Activated CD8-positive, alpha-beta memory T cell treated with anti-CD3 and anti-CD28 coated beads, Interleukin-2, amount 50 U/mL, for 24 hours (primary cell): ENCODE data around the gene CCR6.
"Not testable (repeated sequence)": the region's sequence is repeated elsewhere in the genome, so short reads cannot be mapped to it uniquely, and the experiment has no call there.

ENCODE experiments used
- DNase-seq: peaks from one replicate; pipeline ENCODE4 v3.0.0-alpha.2; 2020; ENCODE audit errors: extremely low read depth

The CCR6 gene

DNA sequence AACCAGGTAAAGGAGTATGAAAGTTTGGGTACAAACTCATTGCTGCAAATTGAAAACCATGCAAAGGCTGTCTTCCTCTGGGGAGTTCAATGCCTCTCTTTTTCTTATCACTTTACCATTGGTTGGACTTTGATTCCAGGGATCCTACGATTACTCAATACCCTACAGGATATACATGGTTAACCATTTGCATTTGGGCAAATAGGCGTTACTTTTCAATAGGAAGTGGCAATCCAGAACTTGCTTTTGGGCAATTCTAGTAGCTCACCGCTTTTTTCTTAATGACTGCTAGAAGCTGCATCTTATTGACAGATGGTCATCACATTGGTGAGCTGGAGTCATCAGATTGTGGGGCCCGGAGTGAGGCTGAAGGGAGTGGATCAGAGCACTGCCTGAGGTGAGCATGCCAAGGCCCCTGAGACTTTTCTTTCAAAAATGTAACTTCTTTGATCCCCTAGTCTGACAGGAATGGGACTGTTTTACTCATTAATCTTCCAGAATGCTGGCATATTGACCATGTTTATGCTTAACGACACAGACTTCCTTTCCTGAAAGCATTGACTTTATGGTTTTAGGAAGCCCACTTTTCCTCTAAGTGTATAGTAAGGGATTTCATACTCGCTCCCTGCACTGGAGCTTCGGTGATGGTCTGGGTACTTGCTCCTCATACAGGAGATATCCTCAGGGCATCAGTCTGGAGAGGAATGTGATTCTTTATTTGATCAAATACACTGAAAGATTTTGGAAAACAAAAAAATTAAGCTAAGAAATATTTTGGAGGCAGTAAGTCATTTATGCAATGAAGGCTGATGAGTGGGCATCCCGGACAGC, at the start of gene CCR6:
CCR6 (plus strand) TSS at position 270 of the 831 bp plus-strand sequence. CDS start 13,039 bp downstream, outside the sequence.
- no peak for DNase-seq

DNA sequence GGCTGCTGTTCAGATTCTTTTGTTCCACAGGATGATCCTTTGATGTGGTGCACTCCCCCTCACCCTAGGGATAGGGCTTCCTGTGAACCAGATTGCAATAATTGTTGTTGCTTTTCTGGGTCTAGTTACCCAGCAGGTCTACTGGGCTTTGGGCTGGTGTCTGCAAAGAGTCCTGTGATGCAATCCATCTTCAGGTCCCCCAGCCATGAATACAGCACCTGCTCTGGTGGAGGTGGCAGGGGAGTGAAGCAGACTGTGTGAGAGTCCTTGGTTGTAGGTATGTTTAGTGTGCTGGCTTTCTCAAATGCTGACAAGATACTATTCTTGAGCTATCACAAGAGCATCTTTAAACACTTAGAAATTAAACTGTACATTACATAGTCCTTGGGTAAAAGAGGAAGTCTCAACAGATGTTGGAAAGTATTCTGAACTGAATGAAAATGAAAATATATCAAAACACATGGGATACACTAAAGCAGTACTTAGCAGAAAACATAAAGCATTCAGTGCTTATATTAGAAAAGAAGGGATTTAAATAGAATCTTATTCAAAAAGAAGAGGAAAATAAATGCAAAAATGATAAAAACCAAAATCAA, 49.1 kb upstream of the CCR6 start:
- no peak for DNase-seq

DNA sequence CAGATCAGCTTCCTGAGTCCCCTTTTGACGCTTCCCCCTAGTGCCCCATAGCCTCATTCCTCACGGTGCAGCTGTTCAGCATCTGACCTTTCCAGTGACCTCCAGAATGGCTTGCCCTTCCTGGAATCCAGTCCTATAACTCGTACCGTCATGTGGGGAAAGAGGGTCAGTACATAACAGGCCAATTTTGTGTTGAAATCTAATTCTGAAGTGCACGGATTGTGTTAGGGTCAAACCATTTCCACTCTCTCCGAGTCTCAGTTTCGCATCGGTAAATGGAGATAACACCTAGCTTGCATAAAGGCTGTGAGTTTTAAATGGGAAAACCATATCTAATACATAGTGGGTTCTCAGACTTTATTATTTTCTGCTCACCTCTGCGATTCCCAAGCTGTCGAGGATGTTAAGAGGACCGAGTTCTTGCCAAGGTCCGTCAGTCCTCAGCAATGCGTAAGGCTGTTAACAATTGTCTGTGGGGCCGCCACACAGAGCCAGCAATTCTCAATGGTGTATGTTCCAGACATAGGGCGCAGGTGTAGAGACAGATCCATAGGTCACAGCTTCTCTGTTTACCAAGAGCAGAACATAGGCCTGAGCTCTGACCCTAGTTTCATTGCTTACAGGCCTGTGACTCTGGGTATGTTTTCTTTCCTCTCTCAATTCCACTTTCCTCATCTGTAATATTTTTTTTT, 45.5 kb upstream of the CCR6 start:
- no peak for DNase-seq

DNA sequence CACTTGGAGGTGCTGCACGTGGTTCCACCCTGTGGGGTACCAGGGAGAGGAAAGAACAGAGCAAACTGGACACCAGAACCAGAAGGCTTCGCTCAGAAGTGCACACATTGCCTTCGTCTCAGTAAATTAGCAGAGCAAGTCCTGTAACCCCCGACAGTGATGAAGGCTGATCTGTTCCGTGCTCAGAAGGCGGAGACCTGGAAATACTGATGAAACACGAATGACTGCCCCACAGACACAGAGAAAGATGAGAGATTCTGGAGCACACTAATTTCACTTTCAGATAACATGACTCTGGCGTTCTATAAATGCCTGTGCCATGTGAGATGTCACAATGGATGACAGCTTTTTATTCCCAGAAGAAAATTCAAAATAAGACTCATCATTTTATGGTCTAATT, 44.2 kb upstream of the CCR6 start:
- DNase-seq: no peak

DNA sequence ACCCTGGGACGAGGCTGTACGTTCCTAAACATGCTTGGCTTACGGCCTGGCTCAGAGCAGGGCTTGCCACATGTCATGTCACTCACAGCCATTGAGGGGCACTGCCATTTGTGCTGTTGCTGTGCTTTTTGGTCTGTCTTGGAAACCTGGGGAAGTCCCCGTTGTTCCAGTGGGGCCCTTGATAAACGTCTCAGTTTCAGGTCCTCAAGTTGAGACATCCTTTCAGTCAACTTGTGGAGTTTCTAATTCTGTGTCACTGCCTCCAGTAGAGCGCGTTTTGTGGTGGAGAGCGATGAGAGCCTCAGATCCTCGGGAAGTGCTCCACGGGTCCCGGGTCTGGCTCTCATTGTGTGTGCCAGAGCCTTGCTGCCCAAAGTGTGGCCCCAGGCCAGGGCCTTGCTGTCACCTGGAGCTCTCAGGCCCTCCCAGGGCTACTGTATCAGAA, 43.0 kb upstream of the CCR6 start:
- DNase-seq: peak; percentile 37

DNA sequence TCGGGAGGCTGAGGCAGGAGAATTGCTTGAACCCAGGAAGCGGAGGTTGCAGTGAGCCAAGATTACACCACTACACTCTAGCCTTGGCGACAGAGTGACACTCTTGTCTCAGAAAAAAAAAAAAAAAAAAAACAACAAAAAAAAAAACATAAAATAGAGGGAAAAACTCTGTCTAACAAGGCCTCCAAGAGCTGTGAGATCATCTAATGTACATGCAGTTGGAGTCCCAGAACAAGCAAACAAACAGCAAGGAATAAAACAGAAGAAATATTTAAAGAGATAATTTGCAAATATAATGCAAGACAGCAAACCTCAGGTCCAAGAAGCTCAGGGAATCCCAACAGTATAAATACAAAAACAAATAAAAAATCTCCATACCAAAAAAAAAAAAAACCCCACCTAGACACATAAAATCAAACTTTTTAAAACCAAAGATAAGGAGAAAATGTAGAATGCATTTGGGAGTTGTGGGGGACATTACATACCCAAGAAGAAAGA, 35.0 kb upstream of the CCR6 start:
- no peak for DNase-seq

DNA sequence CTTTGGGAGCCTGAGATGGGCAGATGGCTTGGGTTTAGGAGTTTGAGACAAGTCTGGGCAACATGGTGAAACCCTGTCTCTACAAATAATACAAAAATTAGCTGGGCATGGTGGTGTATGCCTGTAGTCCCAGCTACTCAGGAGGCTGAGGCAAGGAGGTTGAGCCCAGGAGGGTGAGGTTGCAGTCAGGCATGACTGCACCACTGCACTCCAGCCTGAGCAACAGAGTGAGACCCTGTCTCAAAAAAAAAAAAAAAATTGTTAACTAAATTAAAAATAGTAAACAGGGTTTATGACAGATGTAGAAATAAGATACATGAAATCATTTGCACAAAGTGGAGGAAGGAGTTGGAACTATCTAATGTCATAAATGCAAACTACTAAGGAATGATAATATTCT, 34.2 kb upstream of the CCR6 start:
- not testable (repeated sequence) for DNase-seq

DNA sequence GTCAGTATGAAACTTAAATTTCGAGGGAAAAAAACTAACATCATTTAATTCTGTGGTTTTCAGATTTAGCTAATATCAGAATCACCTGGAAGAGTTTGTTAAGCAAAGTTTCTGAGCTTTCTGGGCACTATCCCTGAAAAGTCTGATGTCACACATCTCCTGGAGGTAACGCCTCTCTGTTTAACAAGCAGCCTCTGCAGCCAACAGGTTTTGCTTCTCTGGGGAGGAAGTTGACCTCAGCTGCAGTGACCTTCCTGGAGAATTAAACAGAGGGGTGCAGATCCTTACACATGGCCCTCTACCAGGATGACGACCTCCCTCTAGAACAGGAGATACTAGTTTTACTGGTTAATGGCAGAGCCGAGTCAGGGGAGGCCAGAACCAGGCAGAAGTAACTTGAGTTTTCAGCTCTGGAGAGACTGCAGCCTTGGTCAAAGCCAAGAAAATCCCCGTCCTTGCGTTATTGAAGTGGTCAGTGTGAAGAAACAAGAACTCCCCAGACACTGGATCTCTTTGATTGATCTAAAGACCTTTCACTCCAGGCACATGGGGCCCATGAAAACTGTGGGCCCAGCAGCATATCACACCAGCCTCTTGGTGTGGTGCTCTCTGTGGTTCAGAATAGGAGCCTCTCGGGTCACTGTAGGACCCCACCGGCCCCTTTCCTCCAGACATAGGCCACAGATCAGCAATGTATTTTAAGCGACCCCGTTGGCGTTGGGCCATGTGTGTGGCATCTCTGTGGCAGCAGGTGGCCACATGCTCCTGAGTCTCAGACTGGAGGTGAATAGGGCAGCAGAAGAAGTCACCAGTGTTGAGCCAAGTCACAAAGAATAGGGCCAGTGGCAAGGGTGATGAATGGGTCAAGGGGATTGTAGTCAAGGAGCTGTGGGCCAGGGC, 33.4 kb upstream of the CCR6 start:
- DNase-seq: no peak

DNA sequence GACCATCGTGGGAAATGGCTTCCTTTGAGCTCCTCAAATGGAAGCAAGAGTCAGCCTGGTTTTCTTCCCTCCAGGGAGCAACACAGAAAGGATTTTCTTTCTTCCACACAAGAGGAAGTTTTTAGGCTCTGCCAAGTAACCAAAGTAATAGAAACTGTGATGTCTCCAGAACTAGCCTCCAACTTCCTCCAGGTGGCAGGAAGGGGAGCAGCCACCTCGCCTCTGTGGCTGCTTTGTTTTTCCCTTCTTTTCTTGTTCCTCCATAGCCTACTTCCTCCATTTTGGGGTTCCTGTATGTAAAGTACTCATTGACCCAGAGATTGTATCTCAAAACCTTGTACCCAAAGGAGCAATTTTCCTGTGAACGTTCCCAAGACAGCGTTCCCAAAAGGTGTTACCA, 32.7 kb upstream of the CCR6 start:
- no peak for DNase-seq

DNA sequence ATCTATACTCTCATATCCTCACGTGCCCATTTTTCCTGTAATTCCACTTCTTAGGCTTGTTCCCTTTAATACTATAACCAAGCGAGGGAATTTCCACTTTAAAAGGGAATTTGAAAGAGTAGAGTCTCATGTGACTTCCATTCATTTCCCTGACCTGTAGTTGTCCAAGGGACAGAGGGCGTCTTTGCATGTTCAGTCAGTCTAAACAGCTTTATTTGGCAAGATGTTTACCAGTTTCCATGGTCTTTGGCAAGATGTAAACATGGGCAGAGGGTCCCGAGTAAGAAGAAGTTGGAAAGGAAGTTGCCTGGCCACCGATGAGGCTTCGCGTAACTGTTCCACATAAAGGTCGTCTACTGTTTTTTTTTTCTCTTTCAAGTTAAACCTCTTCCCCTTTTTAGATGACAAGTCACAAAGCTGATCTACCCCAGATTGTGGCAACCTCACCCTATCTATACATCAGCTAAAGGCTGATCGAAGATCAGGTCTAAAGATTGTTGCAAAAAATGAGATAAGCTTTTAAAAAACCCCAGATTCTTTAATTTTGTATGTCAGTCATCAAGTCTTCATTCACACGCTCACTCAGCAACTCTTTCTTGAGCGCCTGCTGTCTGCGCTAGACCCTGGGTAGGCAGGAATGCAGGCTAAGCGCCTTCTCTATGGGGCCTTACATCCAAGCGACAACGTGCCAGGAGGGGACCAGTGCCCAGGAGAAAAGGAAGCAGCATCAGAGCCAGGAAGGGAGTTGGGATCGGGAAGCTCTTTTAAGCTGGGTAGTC, 31.7 kb upstream of the CCR6 start:
- no peak for DNase-seq

DNA sequence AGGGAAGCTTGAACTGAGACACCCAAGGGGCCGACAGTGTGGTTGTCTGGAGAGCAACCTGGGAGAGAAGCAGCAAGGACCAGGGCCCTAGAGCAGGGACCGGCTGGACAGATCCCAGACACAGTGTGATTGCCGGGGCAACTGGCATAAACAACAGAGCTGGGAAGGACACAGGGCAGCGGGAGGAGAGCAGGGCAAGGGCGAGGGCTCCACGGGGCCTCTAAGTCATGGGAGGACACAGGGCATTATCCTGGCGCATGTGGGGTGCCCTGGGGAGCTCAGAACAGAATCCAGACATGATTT, 31.1 kb upstream of the CCR6 start:
- no peak for DNase-seq

DNA sequence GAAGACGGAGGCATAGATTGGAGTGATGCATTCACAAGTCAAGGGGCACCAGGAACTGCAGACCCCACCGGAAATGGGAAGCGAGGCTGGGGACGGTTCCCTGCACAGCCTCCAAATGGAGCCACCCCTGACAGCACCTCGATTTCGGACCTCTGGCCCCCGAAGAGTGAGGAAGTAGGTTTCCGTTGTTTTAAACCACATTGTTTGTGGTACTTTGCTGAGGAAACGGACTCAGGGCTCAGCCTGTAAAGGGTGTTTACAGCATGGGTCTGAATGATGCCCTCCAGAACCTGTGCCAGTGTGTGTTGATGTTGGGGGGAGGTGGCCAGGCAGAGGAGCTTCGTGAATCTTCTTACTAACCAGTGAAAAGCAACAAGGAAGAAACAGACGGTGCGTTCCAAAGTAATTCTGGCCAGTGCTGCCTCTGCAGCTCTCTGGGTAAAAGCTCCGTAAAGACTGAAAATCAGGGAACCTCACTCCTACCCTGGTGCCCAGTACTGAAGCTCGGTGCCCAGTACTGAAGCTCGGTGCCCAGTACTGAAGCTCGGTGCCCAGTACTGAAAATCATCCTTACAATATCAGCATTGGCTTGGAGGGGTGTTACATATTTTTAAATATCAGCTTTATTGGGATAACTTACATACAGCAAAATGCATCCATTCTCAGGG, 30.1 kb upstream of the CCR6 start:
- no peak for DNase-seq

DNA sequence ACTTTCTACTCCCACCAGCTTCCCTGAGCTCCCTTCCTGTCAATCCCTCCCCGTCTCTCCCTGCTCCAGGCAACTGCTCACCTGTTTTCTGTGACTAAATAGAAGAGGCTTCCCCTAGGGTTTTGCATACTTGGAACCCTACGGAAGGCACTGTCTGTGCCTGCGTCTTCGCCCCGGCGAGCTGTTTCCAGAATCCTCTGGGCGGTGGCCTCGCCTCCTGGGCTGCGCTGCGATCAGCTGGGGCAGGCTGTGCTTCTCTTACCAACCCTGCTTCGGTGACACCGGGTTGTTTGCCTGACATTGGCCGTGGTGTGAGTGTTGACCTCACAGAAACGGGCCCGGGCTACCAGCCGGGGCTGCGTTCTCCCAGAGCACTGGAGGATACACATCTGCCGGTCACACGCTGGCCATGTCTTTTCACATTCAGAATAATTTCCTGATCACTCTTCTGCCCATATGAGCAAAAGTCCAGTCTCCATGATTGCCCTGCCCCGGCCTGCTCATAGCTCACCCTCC, 29.4 kb upstream of the CCR6 start:
- no peak for DNase-seq

DNA sequence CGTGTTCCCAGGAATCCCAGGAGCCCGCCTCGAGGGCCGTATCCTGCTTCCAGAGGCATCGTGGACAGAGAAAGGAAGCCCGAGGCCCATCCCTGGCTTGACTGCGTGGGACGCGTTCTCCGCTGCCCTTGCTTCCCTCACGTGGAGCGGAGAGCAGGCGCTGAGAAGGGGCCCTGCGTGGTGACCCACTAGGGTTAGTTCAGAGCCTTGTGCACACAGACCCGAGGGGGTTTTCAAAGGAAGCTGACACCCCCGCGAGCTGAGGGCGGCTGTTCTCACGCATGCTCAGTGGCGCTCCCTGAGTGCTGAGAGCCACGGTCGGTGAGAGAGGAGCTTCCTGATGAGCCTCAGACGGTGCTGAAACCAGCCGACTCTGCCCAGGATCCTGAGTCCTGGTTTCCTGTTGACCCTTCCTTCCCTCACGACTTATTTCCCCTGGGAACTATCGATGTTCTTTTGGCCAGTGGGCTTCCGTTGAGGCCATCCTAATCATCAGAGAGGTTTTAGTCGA, 28.9 kb upstream of the CCR6 start:
- peak; percentile 53 for DNase-seq

DNA sequence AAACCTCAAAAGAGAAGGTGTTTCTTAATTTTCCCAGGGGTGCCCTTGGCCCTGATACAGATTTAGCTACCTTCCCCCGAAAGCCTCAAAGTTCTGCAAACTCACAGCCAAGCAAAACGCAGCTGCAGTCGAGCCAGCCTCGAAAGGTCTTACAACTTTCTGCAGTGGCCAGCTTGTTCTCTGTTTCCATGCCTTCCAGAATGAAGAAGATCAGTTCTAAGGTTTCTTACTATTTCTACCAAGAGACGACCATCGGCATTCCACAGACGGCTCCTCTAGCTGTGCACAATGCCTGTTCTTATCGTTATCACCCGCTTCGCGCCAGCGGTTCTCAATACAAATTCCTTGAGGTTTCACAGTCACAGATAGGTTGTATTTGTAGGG, 28.5 kb upstream of the CCR6 start:
- DNase-seq: no peak

DNA sequence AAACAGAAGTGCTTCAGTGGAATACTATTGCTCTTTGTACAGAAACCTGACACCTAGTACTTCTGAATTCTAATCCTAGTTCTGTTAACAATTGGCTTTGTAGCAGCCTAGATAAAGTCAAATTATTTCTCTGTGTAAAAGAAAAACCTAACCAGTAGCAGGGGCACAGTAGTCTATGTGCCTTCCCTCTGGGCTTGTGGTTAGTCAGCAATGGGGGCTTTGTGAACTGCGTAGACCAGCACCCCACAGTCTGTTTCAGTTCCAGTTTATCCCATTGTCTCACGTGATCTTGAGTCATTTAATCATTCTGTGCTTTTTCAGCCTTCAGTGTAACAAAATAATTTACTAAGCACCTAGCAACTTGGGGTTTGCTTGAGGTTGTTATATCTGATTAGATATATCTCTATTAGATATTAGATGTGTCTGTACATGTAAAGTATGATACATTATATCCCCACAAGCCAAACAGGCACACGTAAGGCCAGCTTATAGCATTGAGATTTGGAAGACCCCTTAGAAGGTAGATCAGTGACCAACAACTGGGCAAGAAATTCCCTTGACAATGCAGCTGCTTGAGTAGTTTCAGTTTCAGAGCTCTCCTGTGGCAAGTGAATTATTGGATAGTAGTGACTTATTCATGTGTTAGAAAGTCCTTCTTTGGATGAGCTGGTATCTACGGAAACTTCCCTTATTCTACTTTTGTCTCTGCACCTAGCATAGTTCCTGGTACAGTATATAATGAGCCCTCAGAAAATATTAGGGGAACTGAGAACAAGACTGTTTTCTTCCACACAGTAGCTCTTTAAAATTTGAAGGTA, 27.9 kb upstream of the CCR6 start:
- DNase-seq: no peak

DNA sequence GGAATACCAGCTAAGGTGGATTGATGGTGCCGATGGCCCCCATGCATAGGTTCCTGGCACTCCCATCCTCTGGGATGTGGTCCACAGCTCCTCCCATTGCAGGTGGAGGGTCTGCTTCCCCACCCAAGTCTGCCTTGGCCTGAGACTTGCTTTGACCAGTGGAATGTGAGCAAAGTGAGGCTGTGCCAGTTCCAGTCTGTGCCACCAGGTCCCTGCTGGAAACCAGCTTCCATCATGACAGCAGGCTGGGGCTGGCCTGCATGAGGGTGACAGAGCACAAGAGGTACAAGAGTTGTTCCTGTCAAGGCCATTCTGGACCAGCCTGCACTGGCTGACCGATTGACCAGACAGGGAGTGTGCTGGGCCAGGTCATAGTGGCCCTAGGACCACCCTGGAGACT, 27.0 kb upstream of the CCR6 start:
- DNase-seq: no peak

DNA sequence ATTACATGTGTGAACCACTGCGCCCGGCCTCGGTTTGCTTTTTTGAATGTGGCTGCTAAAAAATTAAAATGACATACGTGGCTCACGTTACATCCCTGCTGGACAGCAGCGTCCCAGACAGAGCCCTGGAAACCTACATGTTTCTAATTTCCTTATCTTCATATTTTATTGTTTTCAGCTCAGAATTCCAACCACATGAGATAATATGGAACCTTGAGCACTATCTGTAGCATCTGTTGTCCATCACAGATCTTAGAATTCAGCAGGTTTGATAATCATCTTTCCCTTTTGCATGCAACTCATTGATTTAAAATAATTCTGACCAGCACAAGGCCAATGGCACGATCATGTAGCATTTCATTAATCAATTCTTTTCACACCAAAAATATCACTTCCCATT, 25.9 kb upstream of the CCR6 start:
- DNase-seq: no peak

DNA sequence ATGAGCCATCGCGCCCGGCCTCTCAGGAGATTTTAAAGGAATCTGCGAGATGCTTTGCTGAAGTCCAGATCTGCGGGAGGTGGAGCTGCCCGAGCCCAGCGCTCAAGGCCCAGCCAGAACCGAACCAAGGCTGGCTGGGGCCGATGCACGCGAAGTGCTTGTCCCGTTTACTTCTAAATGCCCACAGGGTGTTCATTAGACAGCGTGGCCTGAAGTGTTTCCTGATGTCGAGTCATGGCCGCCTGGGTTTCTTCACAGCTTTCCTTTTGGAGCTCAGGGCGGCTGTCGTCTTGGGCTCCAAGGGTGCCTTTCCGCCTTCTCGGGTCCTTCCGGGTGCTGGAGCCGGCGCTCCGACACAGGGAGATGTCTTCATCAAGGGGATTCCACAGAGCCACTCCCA, 25.1 kb upstream of the CCR6 start:
- no peak for DNase-seq
